AG09319 (cell line): ENCODE results near the gene HDGFL2.

Experiments
- DNase-seq: peaks from one replicate; pipeline ENCODE4 v3.0.0-alpha.2; 2010; ENCODE audit warnings: low read depth; ENCODE audit errors: extremely low read depth
- TF ChIP-seq, protein P1 (sequence below): IDR thresholded peaks from 2 replicates; pipeline ENCODE4 v1.5.1; 2011; ENCODE audit warnings: low read depth, mild to moderate bottlenecking, inconsistent platforms, low read length, moderate library complexity

Gene HDGFL2

DNA sequence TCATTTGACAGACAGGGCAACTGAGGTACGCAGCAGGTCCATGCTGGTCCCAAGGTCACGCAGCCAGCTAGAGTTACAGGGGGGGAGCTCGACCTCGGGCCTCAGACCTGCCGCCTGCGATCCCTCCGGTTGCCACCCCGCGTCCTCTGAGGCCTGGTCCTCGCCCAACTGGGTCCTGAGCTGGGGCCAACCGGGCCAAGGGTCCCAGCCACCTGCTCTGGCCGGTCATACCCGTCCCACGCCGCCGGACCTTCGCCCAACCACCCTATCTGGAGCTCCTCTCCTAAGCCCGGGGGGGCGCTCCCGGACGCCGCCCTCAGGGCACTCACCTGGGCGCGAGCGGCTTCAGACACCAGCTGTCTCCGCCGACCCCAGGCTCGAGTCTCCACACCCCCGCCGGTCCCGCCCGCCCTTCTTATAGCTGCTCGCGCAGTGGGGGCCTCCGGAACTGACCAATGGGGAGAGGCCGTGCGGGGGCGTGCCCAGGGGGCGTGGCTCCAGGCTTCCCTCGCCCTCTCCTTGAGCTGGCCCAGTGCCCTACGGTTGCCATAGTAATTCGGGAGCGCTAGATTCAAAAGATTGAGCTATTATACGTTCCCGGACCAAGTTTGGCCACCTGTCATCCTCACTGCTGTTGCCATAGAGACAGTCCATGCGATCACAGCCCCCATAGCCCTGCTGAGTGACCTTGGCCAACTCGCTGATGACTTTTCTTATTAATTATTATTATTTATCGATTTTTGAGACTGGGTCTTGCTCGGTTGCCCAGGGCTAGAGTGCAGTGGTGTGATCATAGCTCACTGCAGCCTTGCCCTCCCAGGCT is 63.0 kb downstream of the HDGFL2 start, which contains the start of gene PLIN5:
Gene PLIN5 (minus strand): TSS at position 389 of the 823 bp plus-strand sequence. CDS start 1,150 bp downstream, outside the sequence.
- TF ChIP-seq, protein P1, sequence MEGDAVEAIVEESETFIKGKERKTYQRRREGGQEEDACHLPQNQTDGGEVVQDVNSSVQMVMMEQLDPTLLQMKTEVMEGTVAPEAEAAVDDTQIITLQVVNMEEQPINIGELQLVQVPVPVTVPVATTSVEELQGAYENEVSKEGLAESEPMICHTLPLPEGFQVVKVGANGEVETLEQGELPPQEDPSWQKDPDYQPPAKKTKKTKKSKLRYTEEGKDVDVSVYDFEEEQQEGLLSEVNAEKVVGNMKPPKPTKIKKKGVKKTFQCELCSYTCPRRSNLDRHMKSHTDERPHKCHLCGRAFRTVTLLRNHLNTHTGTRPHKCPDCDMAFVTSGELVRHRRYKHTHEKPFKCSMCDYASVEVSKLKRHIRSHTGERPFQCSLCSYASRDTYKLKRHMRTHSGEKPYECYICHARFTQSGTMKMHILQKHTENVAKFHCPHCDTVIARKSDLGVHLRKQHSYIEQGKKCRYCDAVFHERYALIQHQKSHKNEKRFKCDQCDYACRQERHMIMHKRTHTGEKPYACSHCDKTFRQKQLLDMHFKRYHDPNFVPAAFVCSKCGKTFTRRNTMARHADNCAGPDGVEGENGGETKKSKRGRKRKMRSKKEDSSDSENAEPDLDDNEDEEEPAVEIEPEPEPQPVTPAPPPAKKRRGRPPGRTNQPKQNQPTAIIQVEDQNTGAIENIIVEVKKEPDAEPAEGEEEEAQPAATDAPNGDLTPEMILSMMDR: no peak
- DNase-seq: no peak

DNA sequence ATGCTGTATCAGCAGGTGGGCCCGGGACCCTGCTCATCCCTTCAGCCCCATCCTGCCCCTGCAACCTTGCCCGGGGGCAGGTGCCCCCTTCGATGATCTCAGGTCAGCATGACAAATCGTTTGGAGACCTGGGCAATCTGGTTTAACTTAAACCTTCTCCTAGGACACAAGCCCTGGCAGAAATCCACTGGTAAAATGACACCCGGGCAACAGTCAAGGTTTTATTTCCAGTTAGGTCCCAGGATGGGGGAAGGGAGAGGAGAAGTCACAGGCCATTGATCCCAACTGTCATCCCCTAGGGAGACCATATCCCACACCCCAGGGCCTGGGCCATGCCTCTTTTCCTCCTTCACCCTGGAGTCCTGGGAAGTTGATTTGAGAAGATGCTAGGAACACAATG is 64.7 kb downstream of the HDGFL2 start:
- TF ChIP-seq, protein P1: no peak
- no peak for DNase-seq

DNA sequence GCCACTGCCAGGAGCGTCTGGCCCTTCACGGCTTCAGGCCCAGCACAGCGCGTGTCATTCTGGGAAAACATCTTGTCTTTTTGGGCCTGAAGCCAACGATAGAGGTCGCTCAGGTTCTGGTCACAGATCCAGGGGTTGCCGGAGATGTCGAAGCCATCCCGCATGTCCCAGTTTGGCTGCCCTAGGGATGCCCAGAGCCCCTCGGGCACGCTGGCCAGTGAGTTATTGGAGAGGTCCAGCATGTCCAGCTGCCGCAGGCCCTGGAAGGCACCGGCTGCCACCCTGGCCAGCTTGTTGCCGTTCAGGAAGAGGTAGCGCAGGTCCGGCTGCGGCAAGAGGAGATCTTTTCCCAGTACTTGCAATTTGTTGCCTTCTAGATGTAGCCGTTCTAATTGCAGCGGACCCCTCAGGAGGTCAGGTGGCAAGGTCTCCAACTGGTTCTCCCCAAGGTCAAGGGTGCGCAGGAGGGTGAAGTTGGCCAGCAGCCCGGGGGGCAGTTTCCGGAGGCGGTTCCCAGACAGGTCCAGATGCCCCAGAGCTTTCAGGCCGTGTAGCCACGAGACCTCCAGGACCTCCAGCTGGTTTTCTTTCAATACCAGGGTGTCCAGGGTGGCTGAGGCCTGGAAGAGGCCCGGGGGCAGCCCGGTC is 66.0 kb downstream of the HDGFL2 start:
- TF ChIP-seq, protein P1: no peak
- DNase-seq: no peak

DNA sequence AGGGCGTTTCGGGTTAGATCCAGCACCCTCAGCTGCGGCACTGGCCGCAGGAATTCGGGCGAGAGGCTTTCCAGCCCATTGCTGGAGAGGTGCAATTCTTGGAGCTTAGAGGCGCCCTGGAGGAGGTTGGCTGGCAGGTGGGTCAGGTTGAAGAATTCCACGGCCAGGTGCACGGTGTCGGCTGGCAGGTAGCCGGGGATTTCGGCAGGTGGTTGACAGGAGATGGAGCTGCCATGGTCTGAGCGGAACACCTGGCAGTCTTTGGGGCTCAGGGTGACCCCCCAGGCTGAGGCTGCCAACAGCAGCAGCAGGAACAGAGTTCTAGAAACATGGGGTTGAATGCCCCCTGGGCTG is 66.5 kb downstream of the HDGFL2 start:
- no peak for DNase-seq
- TF ChIP-seq, protein P1: no peak

DNA sequence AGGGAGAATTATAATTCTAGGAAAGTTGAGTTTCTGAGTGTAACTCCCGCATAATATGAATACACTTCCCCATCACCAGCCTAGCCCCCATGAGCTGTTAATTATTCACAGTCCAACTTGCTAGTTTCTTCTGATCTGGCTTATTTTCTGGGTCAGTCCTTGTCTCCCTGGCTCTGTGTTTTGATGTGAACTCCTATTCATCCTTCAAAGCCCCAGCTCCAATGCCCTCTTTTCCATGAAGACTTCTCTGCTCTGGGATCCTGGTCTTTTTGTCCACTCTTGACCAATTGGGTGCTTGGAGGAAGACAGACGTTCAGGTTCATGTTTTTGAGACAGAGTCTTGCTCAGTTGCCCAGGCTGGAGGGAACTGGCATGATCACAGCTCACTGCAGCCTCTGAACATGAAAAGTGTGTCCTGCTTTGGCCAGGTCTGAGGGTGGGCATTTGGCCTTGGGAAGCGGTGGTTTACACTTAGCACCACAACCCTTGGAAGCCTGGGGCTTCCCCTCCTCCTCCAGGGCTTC is 67.1 kb downstream of the HDGFL2 start:
- TF ChIP-seq, protein P1: no peak
- no peak for DNase-seq

DNA sequence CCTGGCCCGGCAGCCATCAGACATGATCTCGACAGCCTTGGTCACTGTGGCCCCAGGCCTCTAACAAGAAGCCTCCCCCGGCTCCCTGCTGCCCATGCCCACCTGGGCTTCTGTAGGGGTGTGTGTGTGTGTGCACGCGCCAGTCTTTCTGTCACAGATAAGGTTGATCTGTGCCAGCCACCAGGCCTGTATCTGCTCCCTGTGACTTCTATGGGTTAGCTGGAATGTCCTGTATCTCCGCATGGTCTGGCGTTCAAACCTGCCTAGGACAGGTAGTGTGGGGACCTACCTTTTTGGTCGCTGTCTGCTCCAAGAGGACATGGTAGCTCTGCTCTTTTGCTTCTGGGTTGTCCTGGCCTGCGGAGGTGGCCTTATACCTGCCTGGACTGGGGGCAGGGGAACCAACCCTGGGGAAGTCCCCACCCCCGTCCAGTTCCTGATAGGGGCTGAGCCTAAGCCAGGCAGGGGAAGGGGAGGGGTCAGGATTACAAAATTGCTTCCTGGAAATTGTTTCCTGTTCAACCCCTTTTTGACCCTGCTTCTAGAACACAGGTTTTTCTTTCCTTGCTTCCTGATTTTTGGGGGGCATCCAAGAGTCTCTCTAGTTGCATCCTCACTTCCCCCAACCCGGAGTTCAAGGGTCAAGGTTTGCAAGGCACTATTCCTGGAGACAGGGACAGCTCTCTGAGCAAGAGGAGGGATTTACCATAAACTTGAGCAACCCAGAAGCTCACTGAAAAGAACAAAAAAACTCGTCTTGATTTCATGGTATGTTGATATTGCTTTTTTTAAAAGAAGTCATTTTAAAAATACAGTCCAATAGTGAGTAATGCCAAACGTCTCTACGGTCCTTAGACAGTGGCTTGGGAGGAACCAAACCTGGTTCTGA is 67.8 kb downstream of the HDGFL2 start, which contains the start of gene LRG1:
Gene LRG1 (minus strand): TSS at position 344 of the 889 bp plus-strand sequence. CDS start 23 bp downstream, at position 321.
- no peak for DNase-seq
- TF ChIP-seq, protein P1: no peak
